WERI-Rb-1 (cell line): ENCODE measurements around the gene KSR1.
"Not testable (repeated sequence)": the region's sequence is repeated elsewhere in the genome, so short reads cannot be mapped to it uniquely, and the experiment has no call there.

Experiments used
- DNase-seq: peaks from one replicate; pipeline ENCODE4 v3.0.0-alpha.2; 2020
- H3K27ac ChIP-seq: fragments of 250-450 bp; sonication (Bioruptor Pico); 2 replicates; pipeline ENCODE4 v1.5.1; 2020; ENCODE audit warnings: mild to moderate bottlenecking, moderate library complexity
- H3K27me3 ChIP-seq: fragments of 250-450 bp; sonication (Bioruptor Pico); 2 replicates; pipeline ENCODE4 v1.5.1; 2021; ENCODE audit warnings: mild to moderate bottlenecking, low read depth, moderate library complexity; ENCODE audit not compliant: insufficient read depth, severe bottlenecking
- H3K36me3 ChIP-seq: fragments of 250-450 bp; sonication (Bioruptor Pico); 2 replicates; pipeline ENCODE4 v1.5.1; 2020; ENCODE audit warnings: mild to moderate bottlenecking, moderate library complexity
- H3K4me3 ChIP-seq: 2 replicates; pipeline ENCODE4 v1.5.1; 2011; ENCODE audit warnings: low read depth, mild to moderate bottlenecking, control low read depth, low read length
- H3K9me3 ChIP-seq: fragments of 250-450 bp; sonication (Bioruptor Pico); 2 replicates; pipeline ENCODE4 v1.5.1; 2021; ENCODE audit warnings: mild to moderate bottlenecking, moderate library complexity; ENCODE audit not compliant: severe bottlenecking
- TF ChIP-seq, protein P1 (sequence below): IDR thresholded peaks from 2 replicates; pipeline ENCODE4 v1.5.1; 2011; ENCODE audit warnings: low read depth, mild to moderate bottlenecking, control low read depth, inconsistent platforms, low read length

The KSR1 gene

DNA sequence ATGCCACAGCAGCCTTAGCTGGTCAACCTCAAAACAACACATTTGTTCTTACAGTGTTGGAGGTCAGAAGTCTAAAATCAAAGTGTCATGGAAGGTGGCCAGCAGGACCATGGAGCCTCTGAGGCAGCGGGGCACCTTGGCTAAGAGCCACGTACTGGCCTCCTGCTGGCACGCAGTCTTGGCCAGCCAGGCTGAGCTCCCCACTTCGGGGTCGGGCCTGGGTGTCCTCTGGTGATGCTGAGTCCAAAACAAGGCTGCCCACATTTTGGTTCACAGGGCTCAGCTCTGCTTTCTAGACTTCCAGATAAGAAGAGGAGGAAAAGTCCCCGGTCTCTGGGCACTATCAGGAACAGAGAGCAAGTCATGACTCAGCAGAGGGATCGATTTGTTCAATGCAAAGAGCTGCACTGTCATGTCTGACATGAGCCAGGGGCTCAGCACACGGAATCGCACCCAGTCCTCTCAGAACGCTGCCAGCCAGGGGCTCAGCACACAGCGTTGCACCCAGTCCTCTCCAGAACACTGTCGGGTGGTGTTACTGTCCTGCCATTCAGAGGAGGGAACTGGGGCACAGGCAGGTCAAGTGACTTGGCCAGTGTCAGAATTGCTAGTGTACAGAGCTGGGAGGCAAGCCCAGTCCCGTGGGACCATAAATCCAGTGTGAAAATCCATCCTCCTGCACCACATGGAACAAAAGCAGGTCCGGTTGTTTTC lies 177.2 kb downstream of the KSR1 start:
- no peak overlapping the region for H3K27ac ChIP-seq
- H3K27me3 ChIP-seq = no peaks in the 10 kb centered on the region
- H3K4me3 ChIP-seq = no peak overlapping the region
- H3K36me3 ChIP-seq = no peaks in the 10 kb centered on the region
- no peak for DNase-seq
- no peaks in the 10 kb centered on the region for H3K9me3 ChIP-seq
- TF ChIP-seq, protein P1, sequence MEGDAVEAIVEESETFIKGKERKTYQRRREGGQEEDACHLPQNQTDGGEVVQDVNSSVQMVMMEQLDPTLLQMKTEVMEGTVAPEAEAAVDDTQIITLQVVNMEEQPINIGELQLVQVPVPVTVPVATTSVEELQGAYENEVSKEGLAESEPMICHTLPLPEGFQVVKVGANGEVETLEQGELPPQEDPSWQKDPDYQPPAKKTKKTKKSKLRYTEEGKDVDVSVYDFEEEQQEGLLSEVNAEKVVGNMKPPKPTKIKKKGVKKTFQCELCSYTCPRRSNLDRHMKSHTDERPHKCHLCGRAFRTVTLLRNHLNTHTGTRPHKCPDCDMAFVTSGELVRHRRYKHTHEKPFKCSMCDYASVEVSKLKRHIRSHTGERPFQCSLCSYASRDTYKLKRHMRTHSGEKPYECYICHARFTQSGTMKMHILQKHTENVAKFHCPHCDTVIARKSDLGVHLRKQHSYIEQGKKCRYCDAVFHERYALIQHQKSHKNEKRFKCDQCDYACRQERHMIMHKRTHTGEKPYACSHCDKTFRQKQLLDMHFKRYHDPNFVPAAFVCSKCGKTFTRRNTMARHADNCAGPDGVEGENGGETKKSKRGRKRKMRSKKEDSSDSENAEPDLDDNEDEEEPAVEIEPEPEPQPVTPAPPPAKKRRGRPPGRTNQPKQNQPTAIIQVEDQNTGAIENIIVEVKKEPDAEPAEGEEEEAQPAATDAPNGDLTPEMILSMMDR = no peak

- H3K27ac ChIP-seq = no peak overlapping the region
- DNase-seq = no peak
- H3K4me3 ChIP-seq = no peak overlapping the region
- H3K9me3 ChIP-seq = no peaks in the 10 kb centered on the region
- TF ChIP-seq, protein P1 = no peak
- no peaks in the 10 kb centered on the region for H3K36me3 ChIP-seq
- H3K27me3 ChIP-seq = no peaks in the 10 kb centered on the region
Measured at GRCh38 chr17:27634026-27634335, 177.7 kb downstream of the KSR1 start.

DNA sequence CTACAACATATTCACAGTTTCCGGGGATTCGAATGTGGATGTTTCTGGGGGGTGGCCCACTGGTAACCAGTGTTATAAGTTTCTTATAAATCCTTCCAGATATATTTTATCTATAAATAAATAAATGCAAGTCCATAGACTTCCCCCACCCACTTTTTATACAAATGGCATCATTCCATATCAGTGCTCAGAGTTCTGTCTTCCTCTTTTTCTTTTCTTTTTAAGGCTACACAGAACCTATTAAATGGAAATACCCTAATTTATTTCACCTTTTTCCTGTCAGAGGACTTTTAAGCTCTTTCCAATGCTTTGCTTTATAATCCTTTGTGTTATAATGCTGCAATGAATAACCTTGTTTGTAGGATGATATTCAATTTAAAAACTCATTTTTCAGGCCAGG lies 178.5 kb downstream of the KSR1 start:
- no peak for DNase-seq
- no peaks in the 10 kb centered on the region for H3K27me3 ChIP-seq
- TF ChIP-seq, protein P1 = no peak
- H3K27ac ChIP-seq = no peak overlapping the region
- no peaks in the 10 kb centered on the region for H3K9me3 ChIP-seq
- H3K4me3 ChIP-seq = no peak overlapping the region
- H3K36me3 ChIP-seq = no peaks in the 10 kb centered on the region

- H3K27me3 ChIP-seq = no peaks in the 10 kb centered on the region
- TF ChIP-seq, protein P1 = no peak
- H3K9me3 ChIP-seq = no peaks in the 10 kb centered on the region
- H3K36me3 ChIP-seq = no peaks in the 10 kb centered on the region
- no peak overlapping the region for H3K4me3 ChIP-seq
- DNase-seq = no peak
- H3K27ac ChIP-seq = no peak overlapping the region
Measured at GRCh38 chr17:27635275-27635823, 179.1 kb downstream of the KSR1 start.

DNA sequence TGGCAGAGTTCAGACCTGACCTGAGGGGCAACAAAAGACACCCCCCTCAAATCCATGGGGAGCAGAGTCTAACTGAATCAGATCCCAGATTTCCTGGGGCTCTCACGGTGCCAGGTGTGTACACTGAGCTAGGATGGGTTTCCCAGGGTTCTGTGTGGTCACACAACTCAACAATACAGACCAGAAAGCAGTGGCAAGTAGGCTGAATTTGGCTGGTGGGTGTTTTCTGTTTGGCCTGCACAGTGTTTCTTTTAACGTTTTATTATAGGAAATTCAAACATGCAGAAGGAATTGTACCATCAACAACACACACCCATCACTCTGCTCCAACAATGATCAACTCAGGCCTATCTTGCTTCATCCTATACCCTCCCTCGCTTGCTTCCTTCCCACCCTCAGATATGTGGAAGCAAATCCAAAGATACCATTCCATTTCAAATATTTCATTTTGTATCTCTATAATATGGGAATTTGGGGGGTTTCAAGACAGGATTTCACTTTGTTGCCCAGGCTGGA lies 179.8 kb downstream of the KSR1 start:
- not testable (repeated sequence) for H3K4me3 ChIP-seq, H3K9me3 ChIP-seq, H3K27ac ChIP-seq, H3K36me3 ChIP-seq, H3K27me3 ChIP-seq, DNase-seq

DNA sequence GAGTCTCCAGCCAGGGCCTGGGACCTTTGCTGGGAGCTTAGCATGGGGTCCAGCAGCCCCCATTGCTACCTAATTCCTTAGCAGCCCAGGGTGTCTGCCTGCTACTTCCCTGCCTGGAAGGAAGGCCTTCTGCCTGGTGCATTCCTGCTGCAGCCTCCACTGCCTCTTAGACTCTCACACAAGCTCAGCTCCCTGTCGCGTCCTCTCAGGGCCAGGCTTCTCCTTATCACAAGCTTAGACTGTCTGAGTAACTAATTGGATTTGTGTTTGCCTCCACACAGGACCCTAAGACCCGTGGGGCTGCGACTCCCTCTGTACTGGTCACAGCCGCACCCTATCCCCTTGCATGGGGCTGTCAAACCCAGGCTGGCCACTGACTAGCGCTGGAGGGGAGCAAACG lies 181.6 kb downstream of the KSR1 start:
- not testable (repeated sequence) for H3K4me3 ChIP-seq, H3K27ac ChIP-seq, H3K9me3 ChIP-seq, H3K36me3 ChIP-seq, H3K27me3 ChIP-seq
- DNase-seq = peak; percentile 71

- not testable (repeated sequence) for H3K4me3 ChIP-seq, DNase-seq, H3K36me3 ChIP-seq, H3K27me3 ChIP-seq, H3K9me3 ChIP-seq, H3K27ac ChIP-seq
Measured at GRCh38 chr17:27638415-27638914, 182.2 kb downstream of the KSR1 start.
